NCI-H2107 treated with DMSO at 0.1 percent for 48 hours (cell line): Measurements from ENCODE around the gene SPRTN.
"Not testable (repeated sequence)": the region's sequence is repeated elsewhere in the genome, so short reads cannot be mapped to it uniquely, and the experiment has no call there.

Experiments used
- DNase-seq: peaks from one replicate; lab custom pipeline; 2025; ENCODE audit not compliant: unreplicated experiment; lab: John Stamatoyannopoulos, UW

The SPRTN gene

GRCh38 chr1:231335663-231336602 lies 2.2 kb upstream of the SPRTN start:
- peak; percentile 42 for DNase-seq

GRCh38 chr1:231337043-231337471 lies 1.0 kb upstream of the SPRTN start:
- no peak for DNase-seq

GRCh38 chr1:231337472-231338269 lies 422 bp upstream of the SPRTN start, which contains the start of gene EXOC8:
Gene EXOC8, minus strand, starts transcription at chr1:231337852. Its CDS starts 107 bp downstream, at chr1:231337745.
- DNase-seq, result peak; percentile 97

- DNase-seq, result no peak
These were observed 2.4 kb downstream of the SPRTN start for GRCh38 chr1:231340328-231341013.

- DNase-seq, result no peak
These were observed 9.9 kb downstream of the SPRTN start for GRCh38 chr1:231347961-231348360.

- DNase-seq, result no peak
These were observed 10.3 kb downstream of the SPRTN start for GRCh38 chr1:231348442-231348841.

GRCh38 chr1:231348856-231349255 lies 10.8 kb downstream of the SPRTN start:
- DNase-seq, result not testable (repeated sequence)

GRCh38 chr1:231351816-231352215 lies 13.7 kb downstream of the SPRTN start:
- DNase-seq, result no peak

GRCh38 chr1:231353086-231353485 lies 15.0 kb downstream of the SPRTN start:
- DNase-seq, result no peak

- DNase-seq, result no peak
These were observed 16.4 kb downstream of the SPRTN start for GRCh38 chr1:231354330-231355020.

GRCh38 chr1:231355171-231355570 lies 17.1 kb downstream of the SPRTN start:
- no peak for DNase-seq

GRCh38 chr1:231357187-231357772 lies 19.2 kb downstream of the SPRTN start:
- DNase-seq, result no peak

- DNase-seq, result peak; percentile 79
These were observed 19.8 kb downstream of the SPRTN start for GRCh38 chr1:231357831-231358354.

GRCh38 chr1:231359113-231359512 lies 21.0 kb downstream of the SPRTN start:
- no peak for DNase-seq

- no peak for DNase-seq
These were observed 24.2 kb downstream of the SPRTN start for GRCh38 chr1:231362325-231362724.

- no peak for DNase-seq
These were observed 25.5 kb downstream of the SPRTN start for GRCh38 chr1:231363624-231364023.

- DNase-seq, result no peak
These were observed 26.1 kb downstream of the SPRTN start for GRCh38 chr1:231364192-231364591.

- no peak for DNase-seq
These were observed 31.2 kb downstream of the SPRTN start for GRCh38 chr1:231369282-231369681.

- DNase-seq, result no peak
These were observed 34.4 kb downstream of the SPRTN start for GRCh38 chr1:231372501-231372900.

- DNase-seq, result no peak
These were observed 36.3 kb downstream of the SPRTN start for GRCh38 chr1:231374394-231374793.
